Ectodermal cell (in vitro differentiated cells): ENCODE measurements around the gene STXBP1.

Experiments
- H3K27ac ChIP-seq: 2 replicates; pipeline ENCODE4 v1.7.0; 2013; ENCODE audit warnings: mild to moderate bottlenecking, low read depth, low read length; ENCODE audit not compliant: insufficient read depth, poor library complexity, severe bottlenecking
- H3K27me3 ChIP-seq: 2 replicates; pipeline ENCODE4 v1.7.0; 2013; ENCODE audit warnings: mild to moderate bottlenecking, low read length; ENCODE audit not compliant: insufficient read depth, control insufficient read depth, poor library complexity, severe bottlenecking
- H3K36me3 ChIP-seq: one replicate; pipeline ENCODE4 v1.7.0; 2013; ENCODE audit warnings: low read length; ENCODE audit not compliant: control insufficient read depth, insufficient read depth
- H3K4me1 ChIP-seq: one replicate; pipeline ENCODE4 v1.7.0; 2013; ENCODE audit warnings: low read length; ENCODE audit not compliant: control insufficient read depth, insufficient read depth
- H3K4me3 ChIP-seq: 2 replicates; pipeline ENCODE4 v1.7.0; 2013; ENCODE audit warnings: low read depth, low read length, control low read depth; ENCODE audit not compliant: insufficient read depth
- H3K9me3 ChIP-seq: 2 replicates; pipeline ENCODE4 v1.7.0; 2013; ENCODE audit warnings: mild to moderate bottlenecking, low read length, moderate library complexity; ENCODE audit not compliant: control insufficient read depth
- WGBS, 2 experiments: methylation state at CpG; one replicate each; pipeline ENCODE4 v1.1.7; 2013; ENCODE audit warnings: missing lambda C conversion rate in 2 of 2; 5-methylcytosine and 5-hydroxymethylcytosine counted together

STXBP1 gene

GRCh38 chr9:127679506-127679905 lies 67.4 kb downstream of the STXBP1 start:
- H3K4me3 ChIP-seq: no peak overlapping the region
- H3K36me3 ChIP-seq: peaks cover 7% of the 10 kb centered on the region
- H3K4me1 ChIP-seq: no peaks in the 10 kb centered on the region
- no peaks in the 10 kb centered on the region for H3K27me3 ChIP-seq
- 90% methylated on average over 2 of the region's 2 CpGs; no CpG with 5 or more reads in 1 of the 2 experiments for WGBS, 2 experiments
- no peak overlapping the region for H3K27ac ChIP-seq
- no peaks in the 10 kb centered on the region for H3K9me3 ChIP-seq

- Histone ChIP-seq H3K27ac (no peak overlapping the region), H3K4me1 (no peaks in the 10 kb centered on the region), H3K4me3 (no peak overlapping the region), H3K27me3 (no peaks in the 10 kb centered on the region), H3K36me3 (peaks cover 7% of the 10 kb centered on the region), H3K9me3 (no peaks in the 10 kb centered on the region)
- 92% methylated on average over 11 of the region's 11 CpGs for WGBS, 2 experiments
Observed at GRCh38 chr9:127680226-127680625, 68.1 kb downstream of the STXBP1 start.

GRCh38 chr9:127680846-127681245 lies 68.8 kb downstream of the STXBP1 start:
- peaks cover 7% of the 10 kb centered on the region for H3K36me3 ChIP-seq

GRCh38 chr9:127682351-127683136 lies 70.5 kb downstream of the STXBP1 start:
- Histone ChIP-seq H3K27me3 (no peaks in the 10 kb centered on the region), H3K4me3 (no peak overlapping the region), H3K9me3 (no peaks in the 10 kb centered on the region), H3K36me3 (no peaks in the 10 kb centered on the region), H3K4me1 (no peaks in the 10 kb centered on the region), H3K27ac (no peak overlapping the region)
- WGBS, 2 experiments: 94 to 96% methylated on average over 23 of the region's 23 CpGs

More at GRCh38 chr9:127680846-127681245, 68.8 kb downstream of the STXBP1 start:
- Histone ChIP-seq H3K27me3 (no peaks in the 10 kb centered on the region), H3K27ac (no peak overlapping the region), H3K4me3 (no peak overlapping the region), H3K9me3 (no peaks in the 10 kb centered on the region), H3K4me1 (no peaks in the 10 kb centered on the region)
- 94 to 95% methylated on average over 9 of the region's 9 CpGs for WGBS, 2 experiments

- Histone ChIP-seq H3K9me3 (no peaks in the 10 kb centered on the region), H3K4me1 (no peaks in the 10 kb centered on the region), H3K36me3 (no peaks in the 10 kb centered on the region), H3K4me3 (no peak overlapping the region), H3K27me3 (no peaks in the 10 kb centered on the region), H3K27ac (no peak overlapping the region)
- 91 to 94% methylated on average over 5 of the region's 5 CpGs for WGBS, 2 experiments
Observed at GRCh38 chr9:127683723-127684122, 71.6 kb downstream of the STXBP1 start.

GRCh38 chr9:127684576-127684975 lies 72.5 kb downstream of the STXBP1 start:
- no peaks in the 10 kb centered on the region for H3K36me3 ChIP-seq

GRCh38 chr9:127686461-127687393 lies 74.7 kb downstream of the STXBP1 start:
- Histone ChIP-seq H3K9me3 (no peaks in the 10 kb centered on the region), H3K4me3 (no peak overlapping the region), H3K36me3 (no peaks in the 10 kb centered on the region), H3K4me1 (no peaks in the 10 kb centered on the region), H3K27ac (no peak overlapping the region), H3K27me3 (no peaks in the 10 kb centered on the region)
- 93 to 95% methylated on average over 6 of the region's 6 CpGs for WGBS, 2 experiments

More at GRCh38 chr9:127684576-127684975, 72.5 kb downstream of the STXBP1 start:
- Histone ChIP-seq H3K4me3 (no peak overlapping the region), H3K9me3 (no peaks in the 10 kb centered on the region), H3K27me3 (no peaks in the 10 kb centered on the region), H3K27ac (no peak overlapping the region), H3K4me1 (no peaks in the 10 kb centered on the region)
- 94 to 98% methylated on average over 4 of the region's 4 CpGs for WGBS, 2 experiments

GRCh38 chr9:127689329-127690000 lies 77.4 kb downstream of the STXBP1 start:
- no peaks in the 10 kb centered on the region for H3K4me1 ChIP-seq
- no peaks in the 10 kb centered on the region for H3K36me3 ChIP-seq
- no peak overlapping the region for H3K27ac ChIP-seq
- no peak overlapping the region for H3K4me3 ChIP-seq
- no peaks in the 10 kb centered on the region for H3K27me3 ChIP-seq
- 94 to 95% methylated on average over 13 of the region's 13 CpGs for WGBS, 2 experiments
- H3K9me3 ChIP-seq: no peaks in the 10 kb centered on the region

- no peaks in the 10 kb centered on the region for H3K4me1 ChIP-seq
- H3K9me3 ChIP-seq: no peaks in the 10 kb centered on the region
- no peak overlapping the region for H3K27ac ChIP-seq
- 98 to 99% methylated on average over 9 to 10 of the region's 10 CpGs for WGBS, 2 experiments
- H3K36me3 ChIP-seq: no peaks in the 10 kb centered on the region
- no peaks in the 10 kb centered on the region for H3K27me3 ChIP-seq
- H3K4me3 ChIP-seq: no peak overlapping the region
Observed at GRCh38 chr9:127690735-127691134, 78.7 kb downstream of the STXBP1 start.

- Histone ChIP-seq H3K27ac (no peak overlapping the region), H3K4me3 (no peak overlapping the region), H3K4me1 (no peaks in the 10 kb centered on the region), H3K9me3 (no peaks in the 10 kb centered on the region), H3K27me3 (no peaks in the 10 kb centered on the region), H3K36me3 (no peaks in the 10 kb centered on the region)
- 90% methylated on average over 20 of the region's 20 CpGs for WGBS, 2 experiments
Observed at GRCh38 chr9:127692071-127692470, 80.0 kb downstream of the STXBP1 start.
